DND-41 (cell line): ENCODE results near the gene BRINP1.

Source experiments
- ATAC-seq: fragments of 200-7000 bp; cut with Tn5 transposase; 3 replicates; pipeline ENCODE4 v1.9.1; 2021; ENCODE audit warnings: low read depth; ENCODE audit not compliant: insufficient read depth
- DNase-seq: peaks from one replicate; pipeline ENCODE4 v3.0.0-alpha.2; 2020
- H2AFZ ChIP-seq: 2 replicates; pipeline ENCODE4 v1.6.0; 2012; ENCODE audit warnings: low read depth, low read length
- H3K27ac ChIP-seq: 2 replicates; pipeline ENCODE4 v1.5.1; 2012; ENCODE audit warnings: low read length, inconsistent platforms
- H3K27me3 ChIP-seq: fragments of 200-600 bp; sonication (generic); 2 replicates; pipeline ENCODE4 v1.6.0; 2012; ENCODE audit warnings: low read length, mild to moderate bottlenecking, inconsistent platforms; ENCODE audit not compliant: insufficient read depth, poor library complexity
- H3K36me3 ChIP-seq: 2 replicates; pipeline ENCODE4 v1.5.1; 2012; ENCODE audit warnings: low read length, inconsistent platforms; ENCODE audit not compliant: insufficient read depth
- H3K4me1 ChIP-seq: 2 replicates; pipeline ENCODE4 v1.5.1; 2012; ENCODE audit warnings: mild to moderate bottlenecking, low read length; ENCODE audit not compliant: insufficient read depth
- H3K4me2 ChIP-seq: 2 replicates; pipeline ENCODE4 v1.6.0; 2012; ENCODE audit warnings: mild to moderate bottlenecking, moderate library complexity, low read length, inconsistent platforms; ENCODE audit not compliant: insufficient read depth
- H3K4me3 ChIP-seq, 2 experiments: fragments of 200-600 bp in 1 of 2; shearing (Covaris generic) in 1 of 2; 2 replicates each; pipeline ENCODE4 v1.5.1; 2012 to 2016; ENCODE audit warnings: inconsistent platforms in 2 of 2, low read length in 2 of 2, mild to moderate bottlenecking in 2 of 2, low read depth in 1 of 2, moderate library complexity in 1 of 2
- H3K79me2 ChIP-seq: 2 replicates; pipeline ENCODE4 v1.6.0; 2012; ENCODE audit warnings: low read length, inconsistent platforms; ENCODE audit not compliant: insufficient read depth
- H3K9ac ChIP-seq: 2 replicates; pipeline ENCODE4 v1.6.0; 2012; ENCODE audit warnings: low read depth, mild to moderate bottlenecking, inconsistent platforms, low read length, moderate library complexity
- H3K9me3 ChIP-seq: 2 replicates; pipeline ENCODE4 v1.5.1; 2012; ENCODE audit warnings: low read length, moderate library complexity, mild to moderate bottlenecking, inconsistent platforms; ENCODE audit not compliant: insufficient read depth, severe bottlenecking
- H4K20me1 ChIP-seq: 2 replicates; pipeline ENCODE4 v1.6.0; 2012; ENCODE audit warnings: low read length; ENCODE audit not compliant: insufficient read depth
- CTCF ChIP-seq: IDR thresholded peaks from 2 replicates; pipeline ENCODE4 v1.5.1; 2012; ENCODE audit warnings: borderline replicate concordance, low read length, moderate library complexity, mild to moderate bottlenecking; ENCODE audit not compliant: poor library complexity, severe bottlenecking; ENCODE audit errors: extremely low read depth
- EZH2 ChIP-seq: IDR thresholded peaks from 3 replicates; pipeline ENCODE4 v1.6.1; 2012; ENCODE audit warnings: borderline replicate concordance, low read depth, mild to moderate bottlenecking, moderate library complexity, low read length, inconsistent platforms; ENCODE audit not compliant: severe bottlenecking

BRINP1 gene

GRCh38 chr9:119273325-119273904 lies 95.8 kb downstream of the BRINP1 start:
- Histone ChIP-seq H3K4me2 (no peak overlapping the region), H4K20me1 (no peaks in the 10 kb centered on the region), H3K27me3 (no peaks in the 10 kb centered on the region), H3K9ac (no peak overlapping the region), H3K27ac (no peak overlapping the region), H2AFZ (no peak overlapping the region), H3K4me3 (no peak overlapping the region), H3K79me2 (no peaks in the 10 kb centered on the region), H3K4me1 (no peaks in the 10 kb centered on the region), H3K36me3 (no peaks in the 10 kb centered on the region), H3K9me3 (no peaks in the 10 kb centered on the region)
- DNase-seq (no peak), ATAC-seq (no peak)
- TF ChIP-seq EZH2 (no peak), CTCF (no peak)

DNA sequence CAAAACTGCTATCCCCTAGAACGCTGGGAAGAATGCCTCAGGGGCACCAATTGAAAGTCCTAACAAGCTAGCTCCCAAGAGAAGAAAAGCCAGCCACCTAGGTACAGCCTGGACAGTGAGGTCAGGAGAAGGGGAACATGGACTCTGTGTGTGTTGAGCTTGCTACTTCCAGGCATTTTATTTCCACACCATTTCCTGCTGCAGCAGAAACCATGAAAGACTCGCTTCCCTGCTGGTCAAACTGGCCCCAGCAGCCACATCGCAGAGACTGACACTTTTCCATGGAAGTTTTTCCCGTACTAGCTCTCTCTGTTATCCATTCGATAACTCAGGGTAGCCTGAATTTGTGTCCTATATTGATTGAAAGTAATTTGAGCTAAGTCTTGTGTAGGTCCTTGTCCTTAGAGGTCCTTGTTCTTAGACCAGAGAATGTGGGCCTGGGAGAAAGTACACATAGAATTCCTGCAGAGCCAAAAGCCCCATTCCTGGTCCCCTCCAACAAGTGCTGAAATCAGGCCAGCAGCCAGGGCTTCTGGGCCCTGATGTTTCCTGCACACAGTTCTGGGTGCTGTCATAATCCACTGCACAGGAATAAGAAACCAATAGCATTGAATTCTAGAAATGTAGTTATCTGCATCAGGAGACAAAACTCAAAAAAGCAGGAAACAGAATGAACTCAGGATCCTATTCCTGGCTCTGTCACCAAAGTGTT lies 96.6 kb downstream of the BRINP1 start:
- no peak for DNase-seq

DNA sequence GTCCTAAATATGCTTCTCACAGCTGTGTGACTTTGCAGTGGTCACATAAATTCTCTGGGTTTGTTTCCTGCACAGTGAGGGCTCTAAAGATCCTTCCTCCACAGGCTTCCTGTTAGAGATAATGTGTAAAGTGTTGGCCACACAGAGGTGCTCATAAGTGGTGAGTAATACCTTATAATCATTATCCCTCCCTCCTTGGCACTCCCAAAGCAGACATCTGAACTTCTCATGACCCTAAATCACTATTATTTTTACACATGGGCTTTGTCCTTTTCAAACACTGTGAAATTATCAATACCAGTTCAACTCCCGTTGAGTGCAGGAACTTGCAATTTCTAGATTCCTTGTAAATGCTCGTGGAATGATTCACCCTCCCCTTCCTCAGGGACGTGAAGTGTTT lies 100.2 kb downstream of the BRINP1 start:
- DNase-seq (no peak), ATAC-seq (no peak)
- TF ChIP-seq EZH2 (no peak), CTCF (no peak)
- H3K9ac ChIP-seq = no peak overlapping the region
- H3K27me3 ChIP-seq = no peaks in the 10 kb centered on the region
- H3K4me3 ChIP-seq = no peak overlapping the region
- H4K20me1 ChIP-seq = no peaks in the 10 kb centered on the region
- H2AFZ ChIP-seq = no peak overlapping the region
- H3K9me3 ChIP-seq = no peaks in the 10 kb centered on the region
- H3K36me3 ChIP-seq = no peaks in the 10 kb centered on the region
- H3K79me2 ChIP-seq = no peaks in the 10 kb centered on the region
- H3K4me1 ChIP-seq = no peaks in the 10 kb centered on the region
- H3K27ac ChIP-seq = no peak overlapping the region
- H3K4me2 ChIP-seq = no peak overlapping the region

More for the DNA sequence above, 96.6 kb downstream of the BRINP1 start:
- Histone ChIP-seq H3K9me3 (no peaks in the 10 kb centered on the region), H3K27ac (no peak overlapping the region), H2AFZ (no peak overlapping the region), H3K4me2 (no peak overlapping the region), H3K4me3 (no peak overlapping the region), H3K36me3 (no peaks in the 10 kb centered on the region), H3K27me3 (no peaks in the 10 kb centered on the region), H3K79me2 (no peaks in the 10 kb centered on the region), H4K20me1 (no peaks in the 10 kb centered on the region), H3K4me1 (no peaks in the 10 kb centered on the region), H3K9ac (no peak overlapping the region)
- no peak for ATAC-seq
- TF ChIP-seq CTCF = no peak
- no peak for TF ChIP-seq EZH2
